HCT116 (cell line): ENCODE data around the gene UBE2H. TPM values are rescaled to one million over a fixed set of nuclear protein-coding genes. Genes with fewer than 3 reads are reported as not detected.

Experiments
- ATAC-seq: fragments of 200-7000 bp; cut with Tn5 transposase; 2 replicates; pipeline ENCODE4 v1.9.1; 2020; ENCODE audit warnings: mild to moderate bottlenecking, moderate library complexity
- BruUV-seq: library from RNA; stranded (reverse); fragments of 400-500 nt; replicated peaks from 2 replicates; lab custom pipeline; 2021; lab: Mats Ljungman, UMichigan
- CTCF ChIA-PET: fragments of 300-600 bp; sonication (Branson Sonifier 250); formaldehyde crosslinking; loops from one replicate; lab custom pipeline; 2021; ENCODE audit warnings: antibody characterized with exemption; lab: Charles Lee
- POLR2A ChIA-PET: fragments of 300-600, 350-600 bp; sonication (Branson Sonifier 250); formaldehyde crosslinking; loops from one replicate; lab custom pipeline; 2021; ENCODE audit warnings: antibody characterized with exemption; lab: Charles Lee
- RAD21 ChIA-PET, 2 experiments: fragments of 300-600 bp; sonication (Branson Sonifier 250); formaldehyde crosslinking; loops; one replicate each; lab custom pipeline; 2023; ENCODE audit warnings: low total read pairs in 2 of 2; ENCODE audit not compliant: uncharacterized antibody in 2 of 2, unreplicated experiment in 2 of 2, low non-redundant PET in 1 of 2; lab: Charles Lee
- DNase-seq: peaks from one replicate; pipeline ENCODE4 v3.0.0-alpha.2; 2010; ENCODE audit warnings: low read depth, low spot score
- H2AFZ ChIP-seq: fragments of 200-600 bp; shearing (Covaris generic), sonication (generic); 2 replicates; pipeline ENCODE4 v1.6.1; 2017; ENCODE audit warnings: low read depth, mixed run types, mixed read lengths, antibody characterized with exemption, low read length; ENCODE audit not compliant: poor library complexity, severe bottlenecking
- H3K27ac ChIP-seq: 2 replicates; pipeline ENCODE4 v1.5.1; 2012; ENCODE audit warnings: low read depth, low read length
- H3K27me3 ChIP-seq: fragments of 200-600 bp; sonication (generic); 2 replicates; pipeline ENCODE4 v1.6.1; 2016; ENCODE audit warnings: mixed run types, low read length, mixed read lengths; ENCODE audit not compliant: insufficient read depth
- H3K36me3 ChIP-seq, 2 experiments: fragments of 200-500 bp in 1 of 2; fragments of 200-600 bp in 1 of 2; sonication (Bioruptor generic) in 1 of 2; sonication (generic) in 1 of 2; 2 replicates each; pipeline versions ENCODE4 v1.5.1 to v1.6.1; 2014 to 2016; ENCODE audit warnings: low read length in 2 of 2, inconsistent platforms in 1 of 2, mixed read lengths in 1 of 2, mixed run types in 1 of 2; ENCODE audit not compliant: insufficient read depth in 2 of 2, control insufficient read depth in 1 of 2
- H3K4me1 ChIP-seq, 2 experiments: fragments of 200-600 bp in 1 of 2; sonication (generic) in 1 of 2; 2 replicates each; pipeline versions ENCODE4 v1.5.1 to v1.6.1; 2012 to 2017; ENCODE audit warnings: low read length in 2 of 2, inconsistent platforms in 1 of 2, mild to moderate bottlenecking in 1 of 2, mixed read lengths in 1 of 2, mixed run types in 1 of 2, moderate library complexity in 1 of 2; ENCODE audit not compliant: insufficient read depth in 2 of 2, control insufficient read depth in 1 of 2
- H3K4me2 ChIP-seq: fragments of 200-600 bp; sonication (generic); 2 replicates; pipeline ENCODE4 v1.6.1; 2017; ENCODE audit warnings: mixed run types, low read length, mixed read lengths
- H3K4me3 ChIP-seq, 2 experiments: fragments of 200-600 bp in 1 of 2; sonication (generic) in 1 of 2; replicated peaks in 1 of 2; 2 replicates each; pipeline ENCODE4 v1.5.1; 2011 to 2016; ENCODE audit warnings: low read length in 2 of 2, control low read depth in 1 of 2, low read depth in 1 of 2, mild to moderate bottlenecking in 1 of 2, mixed read lengths in 1 of 2, mixed run types in 1 of 2
- H3K79me2 ChIP-seq: fragments of 200-600 bp; sonication (generic); 2 replicates; pipeline ENCODE4 v1.6.1; 2017; ENCODE audit warnings: mild to moderate bottlenecking, mixed run types, low read length, moderate library complexity, mixed read lengths; ENCODE audit not compliant: insufficient read depth
- H3K9ac ChIP-seq: fragments of 200-600 bp; sonication (generic); 2 replicates; pipeline ENCODE4 v1.6.1; 2016; ENCODE audit warnings: low read length, mixed read lengths
- H3K9me2 ChIP-seq: fragments of 200-600 bp; sonication (generic), shearing (Covaris generic); 2 replicates; pipeline ENCODE4 v1.6.1; 2017; ENCODE audit warnings: mixed run types, mild to moderate bottlenecking, moderate library complexity; ENCODE audit not compliant: insufficient read depth
- H3K9me3 ChIP-seq, 2 experiments: fragments of 200-500 bp in 1 of 2; fragments of 200-600 bp in 1 of 2; sonication (Bioruptor generic) in 1 of 2; sonication (generic) in 1 of 2; 2 replicates each; pipeline ENCODE4 v1.6.1; 2014 to 2017; ENCODE audit warnings: low read length in 2 of 2, mixed read lengths in 2 of 2, inconsistent platforms in 1 of 2, low read depth in 1 of 2, mild to moderate bottlenecking in 1 of 2, mixed run types in 1 of 2, moderate library complexity in 1 of 2; ENCODE audit not compliant: control insufficient read depth in 1 of 2, insufficient read depth in 1 of 2
- H4K20me1 ChIP-seq: fragments of 200-600 bp; sonication (generic), shearing (Covaris generic); 2 replicates; pipeline ENCODE4 v1.6.1; 2017; ENCODE audit warnings: mixed run types, mild to moderate bottlenecking, moderate library complexity; ENCODE audit not compliant: insufficient read depth
- EGR1 ChIP-seq: IDR thresholded peaks from 2 replicates; pipeline ENCODE4 v1.6.1; 2012; ENCODE audit warnings: low read depth
- ELF1 ChIP-seq: IDR thresholded peaks from 2 replicates; pipeline ENCODE4 v1.6.1; 2012; ENCODE audit warnings: low read depth, borderline replicate concordance
- EZH2 ChIP-seq: fragments of 200-600 bp; sonication (generic); IDR thresholded peaks from 2 replicates; pipeline ENCODE4 v1.6.1; 2017; ENCODE audit warnings: antibody characterized with exemption, mixed run types
- EZH2phosphoT487 ChIP-seq: fragments of 200-600 bp; IDR thresholded peaks from 2 replicates; pipeline ENCODE4 v1.6.1; 2018; ENCODE audit warnings: antibody characterized with exemption, borderline replicate concordance
- FOSL1 ChIP-seq: IDR thresholded peaks from 2 replicates; pipeline ENCODE4 v1.6.1; 2012; ENCODE audit warnings: low read depth
- POLR2A ChIP-seq: IDR thresholded peaks from 2 replicates; pipeline ENCODE4 v1.7.0; 2011; ENCODE audit warnings: borderline replicate concordance; ENCODE audit not compliant: insufficient read depth, insufficient read length; ENCODE audit errors: extremely low read depth
- POLR2AphosphoS5 ChIP-seq: IDR thresholded peaks from 2 replicates; pipeline ENCODE4 v1.6.1; 2011; ENCODE audit warnings: mild to moderate bottlenecking, low read depth, low read length, moderate library complexity
- RAD21 ChIP-seq: IDR thresholded peaks from 2 replicates; pipeline ENCODE4 v1.6.1; 2012; ENCODE audit warnings: low read depth, mild to moderate bottlenecking
- SIN3A ChIP-seq: IDR thresholded peaks from 2 replicates; pipeline ENCODE4 v1.6.1; 2012; ENCODE audit warnings: low read depth
- SP1 ChIP-seq: IDR thresholded peaks from 2 replicates; pipeline ENCODE4 v1.6.1; 2012; ENCODE audit warnings: low read depth
- YY1 ChIP-seq: IDR thresholded peaks from 2 replicates; pipeline ENCODE4 v1.6.1; 2011; ENCODE audit warnings: low read length, low read depth, moderate library complexity, mild to moderate bottlenecking; ENCODE audit not compliant: insufficient replicate concordance; ENCODE audit errors: extremely low read depth
- ZFX ChIP-seq: fragments of 450-650 bp; IDR thresholded peaks from 2 replicates; pipeline ENCODE4 v1.6.1; 2017
- ZNF274 ChIP-seq: fragments of 200-500 bp; sonication (Bioruptor generic); IDR thresholded peaks from 2 replicates; pipeline ENCODE4 v1.6.1; 2014; ENCODE audit warnings: mild to moderate bottlenecking, low read depth, low read length, inconsistent platforms
- intact Hi-C: fragments of 100-400 bp; cut with micrococcal nuclease; formaldehyde crosslinking; loops from 2 replicates; pipeline ENCODE4 v1.10.0; 2022
- total RNA-seq: library from RNA; stranded (reverse); gene quantifications from one replicate; pipeline ENCODE4 v1.2.1, GENCODE V29; 2021; ENCODE audit not compliant: unreplicated experiment
- TF ChIP-seq, protein P1 (sequence below), 3 experiments: fragments of 200-600 bp in 1 of 3; sonication (generic) in 1 of 3; IDR thresholded peaks in 2 of 3; conservative IDR thresholded peaks in 1 of 3; 2 replicates each; pipeline ENCODE4 v1.5.1; 2012 to 2017; ENCODE audit warnings: low read depth in 2 of 3, low read length in 2 of 3, antibody characterized with exemption in 1 of 3, borderline replicate concordance in 1 of 3, control low read depth in 1 of 3, mild to moderate bottlenecking in 1 of 3, mixed read lengths in 1 of 3, mixed run types in 1 of 3, moderate library complexity in 1 of 3; ENCODE audit not compliant: insufficient read depth in 1 of 3
- TF ChIP-seq, protein P2 (sequence below): IDR thresholded peaks from 2 replicates; pipeline ENCODE4 v1.6.1; 2012; ENCODE audit warnings: low read depth

The UBE2H gene
- total RNA-seq, 1 experiment from 2014 or later: 117 TPM

DNA sequence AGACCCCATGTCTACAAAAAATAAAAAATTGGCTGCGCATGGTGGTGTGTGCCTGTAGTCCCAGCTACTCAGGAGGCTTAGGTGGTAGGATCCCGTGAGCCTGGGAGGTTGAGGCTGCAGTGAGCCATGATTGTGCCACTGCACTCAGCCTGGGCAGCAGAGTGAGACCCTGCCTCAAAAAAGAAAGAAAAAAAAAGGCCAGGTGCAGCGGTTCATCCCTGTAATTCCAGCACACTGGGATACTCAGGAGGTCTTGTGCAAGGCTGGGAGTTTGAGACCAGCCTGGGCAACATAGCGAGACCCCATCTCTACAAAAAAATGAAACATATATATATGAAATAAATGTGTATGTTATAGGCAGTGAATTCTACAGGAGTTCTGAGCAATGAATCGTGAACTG, 44.5 kb upstream of the UBE2H start:
- H4K20me1 ChIP-seq: no peaks in the 10 kb centered on the region
- no peak overlapping the region for H2AFZ ChIP-seq
- H3K79me2 ChIP-seq: no peaks in the 10 kb centered on the region
- H3K4me1 ChIP-seq: no peaks in the 10 kb centered on the region; a peak in 1 of 4 replicates
- no peaks in the 10 kb centered on the region for H3K36me3 ChIP-seq
- ChIA-PET POLR2A (no interaction called here), CTCF (no interaction called here), RAD21 (no interaction called here)
- no peak overlapping the region for H3K4me3 ChIP-seq
- H3K4me2 ChIP-seq: no peak overlapping the region
- DNase-seq (no peak), ATAC-seq (no peak)
- H3K27me3 ChIP-seq: no peaks in the 10 kb centered on the region
- TF ChIP-seq EZH2: no peak
- TF ChIP-seq ZFX: no peak
- TF ChIP-seq FOSL1: no peak
- TF ChIP-seq YY1: no peak
- TF ChIP-seq EZH2phosphoT487: no peak
- no peak for TF ChIP-seq SIN3A
- no peak for TF ChIP-seq POLR2A
- no peak for TF ChIP-seq POLR2AphosphoS5
- TF ChIP-seq ZNF274: no peak
- no peak for TF ChIP-seq EGR1
- TF ChIP-seq SP1: no peak
- TF ChIP-seq, protein P1, sequence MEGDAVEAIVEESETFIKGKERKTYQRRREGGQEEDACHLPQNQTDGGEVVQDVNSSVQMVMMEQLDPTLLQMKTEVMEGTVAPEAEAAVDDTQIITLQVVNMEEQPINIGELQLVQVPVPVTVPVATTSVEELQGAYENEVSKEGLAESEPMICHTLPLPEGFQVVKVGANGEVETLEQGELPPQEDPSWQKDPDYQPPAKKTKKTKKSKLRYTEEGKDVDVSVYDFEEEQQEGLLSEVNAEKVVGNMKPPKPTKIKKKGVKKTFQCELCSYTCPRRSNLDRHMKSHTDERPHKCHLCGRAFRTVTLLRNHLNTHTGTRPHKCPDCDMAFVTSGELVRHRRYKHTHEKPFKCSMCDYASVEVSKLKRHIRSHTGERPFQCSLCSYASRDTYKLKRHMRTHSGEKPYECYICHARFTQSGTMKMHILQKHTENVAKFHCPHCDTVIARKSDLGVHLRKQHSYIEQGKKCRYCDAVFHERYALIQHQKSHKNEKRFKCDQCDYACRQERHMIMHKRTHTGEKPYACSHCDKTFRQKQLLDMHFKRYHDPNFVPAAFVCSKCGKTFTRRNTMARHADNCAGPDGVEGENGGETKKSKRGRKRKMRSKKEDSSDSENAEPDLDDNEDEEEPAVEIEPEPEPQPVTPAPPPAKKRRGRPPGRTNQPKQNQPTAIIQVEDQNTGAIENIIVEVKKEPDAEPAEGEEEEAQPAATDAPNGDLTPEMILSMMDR (IDR thresholded peaks at IDR 0.05 in 2 of 3, conservative IDR thresholded peaks at IDR 0.05 in 1 of 3; ENCODE audit: borderline replicate concordance in 1 of 3, insufficient read depth in 1 of 3, low read depth in 2 of 3, low read length in 2 of 3): no peak
- TF ChIP-seq ELF1: no peak
- TF ChIP-seq, protein P2, sequence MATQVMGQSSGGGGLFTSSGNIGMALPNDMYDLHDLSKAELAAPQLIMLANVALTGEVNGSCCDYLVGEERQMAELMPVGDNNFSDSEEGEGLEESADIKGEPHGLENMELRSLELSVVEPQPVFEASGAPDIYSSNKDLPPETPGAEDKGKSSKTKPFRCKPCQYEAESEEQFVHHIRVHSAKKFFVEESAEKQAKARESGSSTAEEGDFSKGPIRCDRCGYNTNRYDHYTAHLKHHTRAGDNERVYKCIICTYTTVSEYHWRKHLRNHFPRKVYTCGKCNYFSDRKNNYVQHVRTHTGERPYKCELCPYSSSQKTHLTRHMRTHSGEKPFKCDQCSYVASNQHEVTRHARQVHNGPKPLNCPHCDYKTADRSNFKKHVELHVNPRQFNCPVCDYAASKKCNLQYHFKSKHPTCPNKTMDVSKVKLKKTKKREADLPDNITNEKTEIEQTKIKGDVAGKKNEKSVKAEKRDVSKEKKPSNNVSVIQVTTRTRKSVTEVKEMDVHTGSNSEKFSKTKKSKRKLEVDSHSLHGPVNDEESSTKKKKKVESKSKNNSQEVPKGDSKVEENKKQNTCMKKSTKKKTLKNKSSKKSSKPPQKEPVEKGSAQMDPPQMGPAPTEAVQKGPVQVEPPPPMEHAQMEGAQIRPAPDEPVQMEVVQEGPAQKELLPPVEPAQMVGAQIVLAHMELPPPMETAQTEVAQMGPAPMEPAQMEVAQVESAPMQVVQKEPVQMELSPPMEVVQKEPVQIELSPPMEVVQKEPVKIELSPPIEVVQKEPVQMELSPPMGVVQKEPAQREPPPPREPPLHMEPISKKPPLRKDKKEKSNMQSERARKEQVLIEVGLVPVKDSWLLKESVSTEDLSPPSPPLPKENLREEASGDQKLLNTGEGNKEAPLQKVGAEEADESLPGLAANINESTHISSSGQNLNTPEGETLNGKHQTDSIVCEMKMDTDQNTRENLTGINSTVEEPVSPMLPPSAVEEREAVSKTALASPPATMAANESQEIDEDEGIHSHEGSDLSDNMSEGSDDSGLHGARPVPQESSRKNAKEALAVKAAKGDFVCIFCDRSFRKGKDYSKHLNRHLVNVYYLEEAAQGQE: no peak
- TF ChIP-seq RAD21: no peak
- no TSS peak for BruUV-seq
- H3K9me3 ChIP-seq: no peaks in the 10 kb centered on the region
- no peak overlapping the region for H3K27ac ChIP-seq
- H3K9ac ChIP-seq: no peak overlapping the region
- intact Hi-C loops: no loop called here
- no peaks in the 10 kb centered on the region for H3K9me2 ChIP-seq
